Testis (tissue), 3 donors: ENCODE data around the gene EFL1. TPM values are rescaled to one million over a fixed set of nuclear protein-coding genes. Genes with fewer than 3 reads are reported as not detected.

Experiments
- DNase-seq: peaks from one replicate; pipeline ENCODE4 v3.0.0-alpha.2; 2019
- H3K27ac ChIP-seq, 2 donors: fragments of 200-600 bp; sonication (generic); one replicate each; pipeline ENCODE4 v1.5.1; 2019
- H3K27me3 ChIP-seq: fragments of 200-600 bp; sonication (generic); one replicate; pipeline ENCODE4 v1.5.1; 2019
- H3K36me3 ChIP-seq: fragments of 200-600 bp; sonication (generic); one replicate; pipeline ENCODE4 v1.5.1; 2017; ENCODE audit warnings: low read depth; ENCODE audit errors: missing control alignments
- H3K4me1 ChIP-seq: fragments of 200-600 bp; sonication (generic); one replicate; pipeline ENCODE4 v1.5.1; 2019
- H3K4me3 ChIP-seq, 2 donors: fragments of 200-600 bp; sonication (generic); one replicate each; pipeline ENCODE4 v1.5.1; 2017 to 2019
- H3K9me3 ChIP-seq: fragments of 200-600 bp; sonication (generic); one replicate; pipeline ENCODE4 v1.5.1; 2017
- POLR2A ChIP-seq: fragments of 450-650 bp; IDR thresholded peaks from one replicate; pipeline ENCODE4 v1.6.1; 2017; ENCODE audit warnings: antibody characterized with exemption, mild to moderate bottlenecking, moderate library complexity
- WGBS, 2 donors: methylation state at CpG; one replicate each; pipeline ENCODE4 v1.1.5; 2018; 5-methylcytosine and 5-hydroxymethylcytosine counted together
- intact Hi-C: fragments of 100-400 bp; cut with DNase I; formaldehyde crosslinking; loops from one replicate; pipeline ENCODE4 v1.15.1; 2023; ENCODE audit warnings: low total_unique reads
- polyA plus RNA-seq: library from polyadenylated mRNA; stranded (reverse); fragments of 350-450 nt; fragmentation: Illumina TruSeq; extraction: RNeasy Lipid Tissue Mini Kit (QIAGEN cat#74804); gene quantifications from one replicate; pipeline ENCODE4 v1.2.3, GENCODE V29; 2014; ENCODE audit warnings: low read depth, low replicate concordance; ENCODE audit not compliant: insufficient read depth
- small RNA-seq, 2 donors: library from RNA; depleted of rRNA; stranded (forward); fragments of <200 nt; gene quantifications; one replicate each; pipeline ENCODE3, GENCODE V24; 2016
- total RNA-seq, 2 donors: library from RNA; depleted of rRNA; stranded (reverse); fragments of >200 nt; gene quantifications; one replicate each; pipeline ENCODE4 v1.2.3, GENCODE V29; 2016
- TF ChIP-seq, protein P1 (sequence below), 3 experiments: fragments of 450-650 bp in 2 of 3; fragments of 200-600 bp in 1 of 3; sonication (generic) in 1 of 3; IDR thresholded peaks; one replicate each; pipeline ENCODE4 v1.5.1; 2016 to 2019; ENCODE audit warnings: antibody characterized with exemption in 3 of 3, mild to moderate bottlenecking in 2 of 3, moderate library complexity in 1 of 3

The EFL1 gene
- total and polyA plus RNA-seq, 3 donors from 2014 or later, result 30.6 to 35.0 (median 34.3) TPM

DNA sequence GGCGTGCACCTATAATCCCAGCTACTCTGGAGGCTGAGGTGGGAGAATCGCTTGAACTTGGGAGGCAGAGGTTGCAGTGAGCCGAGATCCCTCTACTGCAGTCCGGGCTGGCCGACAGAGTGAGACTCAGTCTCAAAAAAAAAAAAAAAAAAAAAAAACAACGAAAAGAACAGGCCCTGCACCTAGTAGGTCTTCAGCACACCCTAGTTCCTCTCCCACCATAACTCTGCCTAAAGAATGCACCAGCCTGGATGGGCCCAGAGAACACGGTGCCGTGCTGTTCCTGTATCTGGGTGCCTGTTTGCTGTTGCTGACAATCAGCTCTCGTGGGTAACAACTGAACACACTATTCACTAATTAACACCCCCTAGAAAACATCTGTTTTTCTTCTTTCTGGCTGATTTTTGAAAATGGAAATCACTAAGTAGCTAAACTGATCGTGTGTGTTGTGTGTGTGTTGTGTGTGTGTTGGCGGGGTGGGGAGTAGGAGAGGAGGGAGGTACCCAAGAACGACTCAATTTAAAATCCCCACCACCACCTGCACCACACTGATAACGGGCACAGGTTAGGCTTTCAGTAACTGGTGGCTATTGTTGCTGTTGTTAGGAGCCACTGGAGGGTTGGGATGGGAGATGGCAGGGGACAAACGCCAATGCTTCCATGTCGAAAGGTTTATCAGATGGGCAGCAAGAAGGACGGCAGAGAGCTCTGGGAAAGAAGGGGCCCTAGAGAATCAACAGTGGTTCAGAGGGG, 176.1 kb downstream of the EFL1 start:
- intact Hi-C loops, result no loop called here
- no peaks in the 10 kb centered on the region for H3K36me3 ChIP-seq
- 85 to 88% methylated on average over 15 to 16 of the region's 16 CpGs for WGBS, 2 donors
- no peaks in the 10 kb centered on the region for H3K4me1 ChIP-seq
- TF ChIP-seq, protein P1, sequence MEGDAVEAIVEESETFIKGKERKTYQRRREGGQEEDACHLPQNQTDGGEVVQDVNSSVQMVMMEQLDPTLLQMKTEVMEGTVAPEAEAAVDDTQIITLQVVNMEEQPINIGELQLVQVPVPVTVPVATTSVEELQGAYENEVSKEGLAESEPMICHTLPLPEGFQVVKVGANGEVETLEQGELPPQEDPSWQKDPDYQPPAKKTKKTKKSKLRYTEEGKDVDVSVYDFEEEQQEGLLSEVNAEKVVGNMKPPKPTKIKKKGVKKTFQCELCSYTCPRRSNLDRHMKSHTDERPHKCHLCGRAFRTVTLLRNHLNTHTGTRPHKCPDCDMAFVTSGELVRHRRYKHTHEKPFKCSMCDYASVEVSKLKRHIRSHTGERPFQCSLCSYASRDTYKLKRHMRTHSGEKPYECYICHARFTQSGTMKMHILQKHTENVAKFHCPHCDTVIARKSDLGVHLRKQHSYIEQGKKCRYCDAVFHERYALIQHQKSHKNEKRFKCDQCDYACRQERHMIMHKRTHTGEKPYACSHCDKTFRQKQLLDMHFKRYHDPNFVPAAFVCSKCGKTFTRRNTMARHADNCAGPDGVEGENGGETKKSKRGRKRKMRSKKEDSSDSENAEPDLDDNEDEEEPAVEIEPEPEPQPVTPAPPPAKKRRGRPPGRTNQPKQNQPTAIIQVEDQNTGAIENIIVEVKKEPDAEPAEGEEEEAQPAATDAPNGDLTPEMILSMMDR (IDR thresholded peaks at IDR 0.05), result no peak
- no peak for TF ChIP-seq POLR2A
- H3K4me3 ChIP-seq, result no peak overlapping the region
- H3K27ac ChIP-seq, result no peak overlapping the region
- DNase-seq, result no peak
- no peaks in the 10 kb centered on the region for H3K27me3 ChIP-seq
- no peaks in the 10 kb centered on the region for H3K9me3 ChIP-seq

DNA sequence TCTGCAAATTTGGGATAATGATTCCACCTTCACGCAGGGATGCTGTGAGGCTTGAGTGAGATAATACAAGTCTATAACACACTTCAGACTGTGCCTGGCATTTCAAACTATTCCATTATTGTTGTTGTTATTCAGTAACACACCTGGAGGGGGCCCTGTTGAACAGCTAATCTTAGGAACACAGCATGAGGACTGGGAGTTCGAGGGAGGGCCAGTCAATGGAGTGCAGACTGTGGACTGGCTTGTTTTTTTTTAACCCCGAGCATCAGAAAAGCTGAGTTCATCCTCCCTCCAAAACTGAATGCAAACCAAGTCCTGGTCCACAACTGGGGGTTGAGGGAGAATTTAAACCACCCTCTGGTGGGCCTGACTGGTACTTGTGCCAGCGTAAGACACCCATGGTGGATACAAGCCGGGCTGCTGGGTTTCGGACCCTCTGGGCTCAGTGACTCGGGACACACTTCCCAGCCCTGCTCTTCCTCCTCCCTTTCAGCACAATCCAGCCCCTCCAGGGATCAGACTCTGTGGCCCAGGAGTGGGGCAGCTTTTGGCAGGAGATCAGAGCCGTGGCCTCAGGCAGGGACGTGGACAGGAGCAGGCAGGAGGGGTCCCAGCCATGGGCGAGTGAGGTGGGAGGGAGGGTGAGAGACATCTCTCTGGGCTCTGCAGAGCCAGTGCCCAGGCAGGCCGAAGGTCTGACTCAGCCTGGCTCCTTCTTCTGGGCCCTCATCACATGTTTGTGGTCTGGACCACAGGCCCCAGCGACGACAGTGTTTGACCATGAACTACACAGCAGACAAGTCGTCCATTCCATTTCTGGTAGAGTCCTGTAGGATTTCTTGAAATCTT, 180.4 kb downstream of the EFL1 start:
- WGBS, 2 donors, result 76 to 79% methylated on average over 11 to 14 of the region's 14 CpGs
- Histone ChIP-seq H3K36me3 (no peaks in the 10 kb centered on the region), H3K9me3 (no peaks in the 10 kb centered on the region), H3K27me3 (no peaks in the 10 kb centered on the region), H3K4me3 (no peak overlapping the region), H3K4me1 (no peaks in the 10 kb centered on the region), H3K27ac (no peak overlapping the region)
- no peak for DNase-seq
- intact Hi-C loops, result no loop called here
- TF ChIP-seq POLR2A, result no peak
- TF ChIP-seq, protein P1 (IDR thresholded peaks at IDR 0.05), result no peak

DNA sequence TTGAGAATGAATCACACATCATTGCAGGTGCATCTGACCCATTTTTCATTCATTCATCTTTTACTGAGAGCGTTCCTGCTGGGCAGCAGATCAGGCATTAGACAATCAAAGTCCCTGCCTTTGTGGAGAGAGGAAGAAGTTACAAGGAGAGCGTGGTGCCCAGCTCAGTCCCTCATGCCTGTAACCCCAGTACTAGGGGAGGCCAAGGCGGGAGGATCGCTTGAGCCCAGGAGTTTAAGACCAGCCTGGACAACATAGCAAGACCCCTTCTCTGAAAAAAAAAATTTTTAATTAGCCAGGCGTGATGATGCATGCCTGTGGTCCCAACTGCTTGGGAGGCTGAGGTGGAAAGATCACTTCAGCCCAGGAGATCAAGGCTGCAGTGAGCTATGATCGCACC, 181.8 kb downstream of the EFL1 start:
- WGBS, 2 donors, result 92 to 97% methylated on average over 6 of the region's 6 CpGs
- DNase-seq, result no peak

More for the DNA sequence above, 181.8 kb downstream of the EFL1 start:
- Histone ChIP-seq H3K9me3 (no peaks in the 10 kb centered on the region), H3K36me3 (no peaks in the 10 kb centered on the region), H3K4me1 (no peaks in the 10 kb centered on the region), H3K27ac (no peak overlapping the region), H3K27me3 (no peaks in the 10 kb centered on the region), H3K4me3 (no peak overlapping the region)
- intact Hi-C loops, result no loop called here
- TF ChIP-seq, protein P1 (IDR thresholded peaks at IDR 0.05), result no peak
- TF ChIP-seq POLR2A, result no peak

Small RNA genes within 50 kb of the gene (small RNA-seq; reads per million reads assigned to genes)
- gene RNU1-77P, result 0 to 0.09 reads per million in 2 donors

Other genes with a start within 250 kb of the EFL1 start
- gene MEX3B, start 216.7 kb downstream of the EFL1 start, total RNA-seq, result 100 to 1,000 TPM in 1 of 2 donors, 10 to 100 TPM in 1; 82.1 to 109 TPM
- 55.3 TPM for gene MEX3B, start 216.7 kb downstream of the EFL1 start, polyA plus RNA-seq
- gene SAXO2, start 84 bp upstream of the EFL1 start, total RNA-seq, result 10 to 100 TPM; 22.1 to 28.0 TPM
- gene SAXO2, start 84 bp upstream of the EFL1 start, polyA plus RNA-seq, result 35.2 TPM
- gene GOLGA6L10, start 86.7 kb upstream of the EFL1 start, total RNA-seq, result 10 to 100 TPM in 1 of 2 donors, 1 to 10 TPM in 1; 7.2 to 23.3 TPM
- 12.8 TPM for gene GOLGA6L10, start 86.7 kb upstream of the EFL1 start, polyA plus RNA-seq
- gene GOLGA6L9, start 167.1 kb upstream of the EFL1 start, total RNA-seq, result 10 to 100 TPM; 13.8 to 20.6 TPM
- gene GOLGA6L9, start 167.1 kb upstream of the EFL1 start, polyA plus RNA-seq, result 10.1 TPM